H9 (cell line): Measurements from ENCODE around the gene DIP2C. TPM values are rescaled to one million over a fixed set of nuclear protein-coding genes. Genes with fewer than 3 reads are reported as not detected.
A peak's percentile ranks its signal among the peaks of the same experiment; 100 is the strongest.

Source experiments
- DNase-seq: peaks from one replicate; pipeline ENCODE4 v3.0.0-alpha.2; 2017
- H2AFZ ChIP-seq: one replicate; pipeline ENCODE4 v1.6.1; 2013; ENCODE audit warnings: mild to moderate bottlenecking, low read length, control low read depth, moderate library complexity
- H2AK5ac ChIP-seq: 2 replicates; pipeline ENCODE4 v1.6.1; 2013; ENCODE audit warnings: low read length, control low read depth, mixed read lengths; ENCODE audit not compliant: insufficient read length
- H2BK120ac ChIP-seq: one replicate; pipeline ENCODE4 v1.6.1; 2013; ENCODE audit warnings: low read depth, mild to moderate bottlenecking, low read length, control low read depth, inconsistent platforms; ENCODE audit not compliant: poor library complexity, severe bottlenecking
- H2BK12ac ChIP-seq: 2 replicates; pipeline ENCODE4 v1.6.1; 2013; ENCODE audit warnings: low read length, control low read depth, mixed read lengths, low read depth; ENCODE audit not compliant: insufficient read length
- H2BK15ac ChIP-seq: 2 replicates; pipeline ENCODE4 v1.6.1; 2013; ENCODE audit warnings: low read depth, low read length, control low read depth
- H2BK20ac ChIP-seq: one replicate; pipeline ENCODE4 v1.6.1; 2013; ENCODE audit warnings: low read depth, mild to moderate bottlenecking, low read length, control low read depth, inconsistent platforms; ENCODE audit not compliant: poor library complexity, severe bottlenecking
- H2BK5ac ChIP-seq: 2 replicates; pipeline ENCODE4 v1.6.1; 2013; ENCODE audit warnings: low read length, control low read depth, mixed read lengths; ENCODE audit not compliant: insufficient read length
- H3K14ac ChIP-seq: 2 replicates; pipeline ENCODE4 v1.6.1; 2013; ENCODE audit warnings: low read length, control low read depth; ENCODE audit not compliant: insufficient read depth
- H3K18ac ChIP-seq: 2 replicates; pipeline ENCODE4 v1.6.1; 2013; ENCODE audit warnings: low read depth, mild to moderate bottlenecking, mixed read lengths, low read length, control low read depth; ENCODE audit not compliant: insufficient read length
- H3K23ac ChIP-seq: 2 replicates; pipeline ENCODE4 v1.6.1; 2013; ENCODE audit warnings: low read length, control low read depth, mixed read lengths, low read depth; ENCODE audit not compliant: insufficient read length
- H3K23me2 ChIP-seq: 2 replicates; pipeline ENCODE4 v1.6.1; 2013; ENCODE audit warnings: low read depth, mild to moderate bottlenecking, mixed read lengths, low read length, control low read depth; ENCODE audit not compliant: insufficient read length, poor library complexity, severe bottlenecking
- H3K27ac ChIP-seq: 2 replicates; pipeline ENCODE4 v1.5.1; 2013; ENCODE audit warnings: low read length, control low read depth, mixed read lengths, low read depth; ENCODE audit not compliant: insufficient read length
- H3K27me3 ChIP-seq: 2 replicates; pipeline ENCODE4 v1.6.1; 2013; ENCODE audit warnings: low read length, control low read depth, inconsistent platforms; ENCODE audit not compliant: insufficient read depth
- H3K4ac ChIP-seq: 2 replicates; pipeline ENCODE4 v1.6.1; 2013; ENCODE audit warnings: low read depth, mild to moderate bottlenecking, control low read depth, inconsistent platforms, low read length, moderate library complexity
- H3K4me1 ChIP-seq: 2 replicates; pipeline ENCODE4 v1.6.1; 2013; ENCODE audit warnings: low read length, control low read depth, inconsistent platforms; ENCODE audit not compliant: insufficient read depth
- H3K4me2 ChIP-seq: 2 replicates; pipeline ENCODE4 v1.6.1; 2013; ENCODE audit warnings: low read length, control low read depth, mixed read lengths; ENCODE audit not compliant: insufficient read length, insufficient read depth
- H3K56ac ChIP-seq: 2 replicates; pipeline ENCODE4 v1.6.1; 2013; ENCODE audit warnings: low read depth, mild to moderate bottlenecking, mixed read lengths, low read length, control low read depth; ENCODE audit not compliant: insufficient read length
- H3K79me1 ChIP-seq: 2 replicates; pipeline ENCODE4 v1.6.1; 2013; ENCODE audit warnings: low read depth, mild to moderate bottlenecking, moderate library complexity, low read length, control low read depth, inconsistent platforms; ENCODE audit not compliant: insufficient read depth, poor library complexity, severe bottlenecking
- H3K79me2 ChIP-seq: 2 replicates; pipeline ENCODE4 v1.6.1; 2013; ENCODE audit warnings: low read length, control low read depth, inconsistent platforms; ENCODE audit not compliant: insufficient read depth
- H3K9ac ChIP-seq: 2 replicates; pipeline ENCODE4 v1.6.1; 2013; ENCODE audit warnings: low read length, control low read depth, mixed read lengths; ENCODE audit not compliant: insufficient read length; ENCODE audit errors: extremely low read depth
- H3K9me3 ChIP-seq: one replicate; pipeline ENCODE4 v1.6.1; 2013; ENCODE audit warnings: low read depth, low read length, inconsistent platforms; ENCODE audit not compliant: control insufficient read depth
- H3T11ph ChIP-seq: one replicate; pipeline ENCODE4 v1.6.1; 2013; ENCODE audit warnings: mild to moderate bottlenecking, low read length, control low read depth, inconsistent platforms
- H4K20me1 ChIP-seq: one replicate; pipeline ENCODE4 v1.6.1; 2013; ENCODE audit not compliant: control insufficient read depth, insufficient read length, insufficient read depth
- H4K5ac ChIP-seq: 2 replicates; pipeline ENCODE4 v1.6.1; 2013; ENCODE audit warnings: low read depth, mild to moderate bottlenecking, mixed read lengths, low read length, control low read depth; ENCODE audit not compliant: insufficient read length
- H4K8ac ChIP-seq: replicated peaks from 2 replicates; pipeline ENCODE4 v1.6.1; 2013; ENCODE audit warnings: low read length, control low read depth, mixed read lengths, low read depth; ENCODE audit not compliant: insufficient read length
- H4K91ac ChIP-seq: 2 replicates; pipeline ENCODE4 v1.6.1; 2013; ENCODE audit warnings: low read depth, mild to moderate bottlenecking, moderate library complexity, mixed read lengths, low read length, control low read depth; ENCODE audit not compliant: insufficient read length
- H3K27ac Mint-ChIP-seq, 3 experiments: 2 replicates in 2 of 3; 3 replicates in 1 of 3; pipeline ENCODE4 v1.8.0; 2020 to 2021; ENCODE audit warnings: mixed read lengths in 3 of 3, mild to moderate bottlenecking in 1 of 3, moderate library complexity in 1 of 3
- H3K27me3 Mint-ChIP-seq: 2 replicates; pipeline ENCODE4 v1.8.0; 2021; ENCODE audit warnings: low read depth, mild to moderate bottlenecking, moderate library complexity, mixed read lengths
- H3K36me3 Mint-ChIP-seq, 3 experiments: 2 replicates in 2 of 3; 3 replicates in 1 of 3; pipeline ENCODE4 v1.8.0; 2020 to 2021; ENCODE audit warnings: low read depth in 3 of 3, mixed read lengths in 3 of 3; ENCODE audit not compliant: insufficient read depth in 1 of 3
- H3K4me1 Mint-ChIP-seq, 2 experiments: 2 replicates each; pipeline ENCODE4 v1.8.0; 2020; ENCODE audit warnings: mixed read lengths in 2 of 2
- H3K4me3 Mint-ChIP-seq, 2 experiments: 2 replicates in 1 of 2; 3 replicates in 1 of 2; pipeline ENCODE4 v1.8.0; 2020 to 2021; ENCODE audit warnings: mild to moderate bottlenecking in 2 of 2, mixed read lengths in 2 of 2, moderate library complexity in 1 of 2
- H3K9me3 Mint-ChIP-seq, 2 experiments: 2 replicates in 1 of 2; 3 replicates in 1 of 2; pipeline ENCODE4 v1.8.0; 2020; ENCODE audit warnings: mild to moderate bottlenecking in 2 of 2, mixed read lengths in 2 of 2, moderate library complexity in 1 of 2
- CTCF ChIP-seq: fragments of 200-600 bp; sonication (generic); conservative IDR thresholded peaks from 3 replicates; pipeline ENCODE4 v1.8.0; 2021; ENCODE audit warnings: antibody characterized with exemption, mild to moderate bottlenecking
- WGBS: extraction: QIAGEN DNeasy Blood & Tissue Kit; methylation state at CpG from one replicate; pipeline ENCODE4 v1.1.7; 2013; ENCODE audit warnings: missing lambda C conversion rate, low lambda C conversion rate, mixed read lengths; ENCODE audit not compliant: insufficient read length; ENCODE audit errors: extremely low coverage; 5-methylcytosine and 5-hydroxymethylcytosine counted together
- total RNA-seq: library from RNA; stranded (reverse); gene quantifications from 2 replicates; pipeline ENCODE4 v1.2.1, GENCODE V29; 2021

DIP2C gene
- total RNA-seq, 1 experiment from 2014 or later = 7.9 TPM

GRCh38 chr10:338171-339037 is 351.1 kb downstream of the DIP2C start:
- no peak overlapping the region for H3K9ac ChIP-seq
- DNase-seq = no peak

More at GRCh38 chr10:338171-339037, 351.1 kb downstream of the DIP2C start:
- Histone ChIP-seq H4K5ac (no peak overlapping the region), H3K4ac (no peak overlapping the region), H3K56ac (no peak overlapping the region), H2BK12ac (no peak overlapping the region), H2BK120ac (no peak overlapping the region), H3K9me3 (no peaks in the 10 kb centered on the region), H3K79me2 (no peaks in the 10 kb centered on the region), H3K23me2 (no peaks in the 10 kb centered on the region), H3T11ph (no peak overlapping the region), H2BK20ac (no peak overlapping the region), H3K4me2 (no peak overlapping the region), H3K4me1 (no peaks in the 10 kb centered on the region), H3K14ac (no peak overlapping the region), H3K79me1 (no peaks in the 10 kb centered on the region), H2AFZ (no peak overlapping the region), H3K18ac (no peak overlapping the region), H2BK5ac (no peak overlapping the region), H2AK5ac (no peak overlapping the region), H3K27me3 (no peaks in the 10 kb centered on the region), H3K27ac (no peak overlapping the region), H2BK15ac (no peak overlapping the region), H4K8ac (no peak overlapping the region), H4K20me1 (no peaks in the 10 kb centered on the region), H3K23ac (no peak overlapping the region), H4K91ac (no peak overlapping the region)
- Mint-ChIP-seq H3K4me3 (no peak overlapping the region), H3K27me3 (no peaks in the 10 kb centered on the region), H3K27ac (peak overlapping the region in 1 of 3 experiments; percentile 57; a peak in 1 of 7 replicates), H3K9me3 (peaks cover 0 to 2% of the 10 kb centered on the region in 2 experiments; a peak in 1 of 5 replicates), H3K4me1 (no peaks in the 10 kb centered on the region), H3K36me3 (peaks cover 15 to 20% (median 19%) of the 10 kb centered on the region in 3 experiments)
- WGBS = 100% methylated on average over 2 of the region's 33 CpGs
- TF ChIP-seq CTCF = no peak
